Measurements from ENCODE around the gene ACOT6.
"Not testable (repeated sequence)": the region's sequence is repeated elsewhere in the genome, so short reads cannot be mapped to it uniquely, and the experiment has no call there.

Gene ACOT6, protein sequence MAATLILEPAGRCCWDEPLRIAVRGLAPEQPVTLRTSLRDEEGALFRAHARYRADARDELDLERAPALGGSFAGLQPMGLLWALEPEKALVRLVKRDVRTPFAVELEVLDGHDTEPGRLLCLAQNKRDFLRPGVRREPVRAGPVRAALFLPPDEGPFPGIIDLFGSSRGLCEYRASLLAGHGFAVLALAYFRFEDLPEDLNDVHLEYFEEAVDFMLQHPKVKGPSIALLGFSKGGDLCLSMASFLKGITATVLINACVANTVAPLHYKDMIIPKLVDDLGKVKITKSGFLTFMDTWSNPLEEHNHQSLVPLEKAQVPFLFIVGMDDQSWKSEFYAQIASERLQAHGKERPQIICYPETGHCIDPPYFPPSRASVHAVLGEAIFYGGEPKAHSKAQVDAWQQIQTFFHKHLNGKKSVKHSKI

DNA sequence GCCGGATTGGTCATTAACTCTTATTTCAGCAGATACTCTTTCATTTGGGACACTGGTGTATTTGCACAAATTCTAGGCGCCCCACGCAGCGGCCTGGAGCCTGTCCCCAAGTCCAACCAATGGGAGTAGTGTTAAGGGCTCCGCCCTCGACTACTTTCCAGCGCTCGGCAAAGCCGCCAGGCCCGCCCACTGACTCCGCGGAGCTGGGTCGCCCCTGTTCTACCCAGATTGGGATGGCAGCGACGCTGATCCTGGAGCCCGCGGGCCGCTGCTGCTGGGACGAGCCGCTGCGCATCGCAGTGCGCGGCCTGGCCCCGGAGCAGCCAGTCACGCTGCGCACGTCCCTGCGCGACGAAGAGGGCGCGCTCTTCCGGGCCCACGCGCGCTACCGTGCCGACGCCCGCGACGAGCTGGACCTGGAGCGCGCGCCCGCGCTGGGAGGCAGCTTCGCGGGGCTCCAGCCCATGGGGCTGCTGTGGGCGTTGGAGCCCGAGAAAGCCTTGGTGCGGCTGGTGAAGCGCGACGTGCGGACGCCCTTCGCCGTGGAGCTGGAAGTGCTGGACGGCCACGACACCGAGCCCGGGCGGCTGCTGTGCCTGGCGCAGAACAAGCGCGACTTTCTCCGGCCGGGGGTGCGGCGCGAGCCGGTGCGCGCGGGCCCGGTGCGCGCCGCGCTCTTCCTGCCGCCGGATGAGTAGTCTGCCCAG, at the start of gene ACOT6:
ACOT6 (plus strand) TSS at position 179 of the 707 bp plus-strand sequence; CDS start at position 234, 55 bp downstream.
- peak; percentile 11 to 29 for DNase-seq (ENCODE audit: low read depth in 2 of 2)

DNA sequence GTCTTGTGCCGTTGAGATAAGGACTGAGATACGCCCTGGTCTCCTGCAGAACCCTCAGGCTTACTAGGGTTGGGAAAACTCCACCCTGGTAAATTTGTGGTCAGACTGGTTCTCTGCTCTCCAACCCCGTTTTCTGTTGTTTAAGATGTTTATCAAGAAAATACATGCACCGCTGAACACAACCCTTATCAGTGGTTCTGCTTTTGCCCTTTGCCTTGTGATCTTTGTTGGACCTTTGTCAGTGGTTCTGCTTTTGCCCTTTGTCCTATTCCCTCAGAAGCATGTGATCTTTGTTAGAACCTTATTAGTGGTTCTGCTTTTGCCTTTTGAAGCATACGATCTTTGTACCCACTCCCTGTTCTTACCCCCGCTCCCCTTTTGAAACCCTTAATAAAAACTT, 49.6 kb upstream of the ACOT6 start:
- not testable (repeated sequence) for DNase-seq (ENCODE audit: low read depth in 2 of 2)

DNA sequence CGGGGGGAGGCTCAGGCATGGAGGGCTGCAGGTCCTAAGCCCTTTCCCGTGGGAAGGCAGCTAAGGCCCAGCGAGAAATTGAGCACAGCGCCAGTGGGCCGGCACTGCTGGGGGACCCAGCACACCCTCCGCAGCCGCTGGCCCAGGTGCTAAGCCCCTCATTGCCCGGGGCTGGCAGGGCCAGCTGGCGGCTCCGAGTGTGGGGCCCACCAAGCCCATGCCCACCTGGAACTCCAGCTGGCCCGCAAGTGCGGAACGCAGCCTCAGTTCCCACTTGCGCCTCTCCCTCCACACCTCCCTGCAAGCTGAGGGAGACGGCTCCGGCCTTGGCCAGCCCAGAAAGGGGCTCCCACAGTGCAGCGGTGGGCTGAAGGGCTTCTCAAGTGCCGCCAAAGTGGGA, 45.9 kb upstream of the ACOT6 start:
- DNase-seq (ENCODE audit: low read depth in 2 of 2) = not testable (repeated sequence)

DNA sequence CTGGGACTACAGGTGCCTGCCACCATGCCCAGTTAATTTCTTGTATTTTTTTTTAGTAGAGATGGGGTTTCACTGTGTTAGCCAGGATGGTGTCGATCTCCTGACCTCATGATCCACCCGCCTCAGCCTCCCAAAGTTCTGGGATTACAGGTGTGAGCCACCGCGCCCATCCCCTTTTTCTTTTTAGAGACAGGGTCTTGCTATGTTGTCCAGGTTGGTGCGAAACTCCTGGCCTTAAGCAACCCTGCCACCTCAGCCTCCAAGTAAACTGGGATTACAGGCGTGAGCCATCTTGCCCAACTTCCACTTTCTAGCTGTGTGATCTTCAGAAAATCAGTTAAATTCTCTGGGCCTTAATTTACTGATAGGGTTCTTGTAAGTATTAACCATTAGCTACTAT, 45.4 kb upstream of the ACOT6 start:
- DNase-seq (ENCODE audit: low read depth in 2 of 2) = not testable (repeated sequence)

DNA sequence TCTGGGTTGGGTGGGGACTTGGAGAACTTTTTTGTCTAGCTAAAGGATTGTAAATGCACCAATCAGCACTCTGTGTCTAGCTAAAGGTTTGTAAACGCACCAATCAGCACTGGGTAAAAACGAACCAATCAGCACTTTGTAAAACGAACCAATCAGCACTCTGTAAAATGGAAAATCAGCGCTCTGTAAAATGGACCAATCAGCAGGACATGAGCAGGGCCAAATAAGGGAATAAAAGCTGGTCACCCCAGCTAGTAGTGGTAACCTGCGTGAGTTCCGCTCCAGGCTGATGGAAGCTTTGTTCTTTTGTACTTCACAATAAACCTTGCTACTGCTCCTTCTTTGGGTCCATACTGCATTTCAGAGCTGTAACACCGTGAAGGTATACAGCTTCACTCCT, 45.0 kb upstream of the ACOT6 start:
- no peak for DNase-seq (ENCODE audit: low read depth in 2 of 2)

DNA sequence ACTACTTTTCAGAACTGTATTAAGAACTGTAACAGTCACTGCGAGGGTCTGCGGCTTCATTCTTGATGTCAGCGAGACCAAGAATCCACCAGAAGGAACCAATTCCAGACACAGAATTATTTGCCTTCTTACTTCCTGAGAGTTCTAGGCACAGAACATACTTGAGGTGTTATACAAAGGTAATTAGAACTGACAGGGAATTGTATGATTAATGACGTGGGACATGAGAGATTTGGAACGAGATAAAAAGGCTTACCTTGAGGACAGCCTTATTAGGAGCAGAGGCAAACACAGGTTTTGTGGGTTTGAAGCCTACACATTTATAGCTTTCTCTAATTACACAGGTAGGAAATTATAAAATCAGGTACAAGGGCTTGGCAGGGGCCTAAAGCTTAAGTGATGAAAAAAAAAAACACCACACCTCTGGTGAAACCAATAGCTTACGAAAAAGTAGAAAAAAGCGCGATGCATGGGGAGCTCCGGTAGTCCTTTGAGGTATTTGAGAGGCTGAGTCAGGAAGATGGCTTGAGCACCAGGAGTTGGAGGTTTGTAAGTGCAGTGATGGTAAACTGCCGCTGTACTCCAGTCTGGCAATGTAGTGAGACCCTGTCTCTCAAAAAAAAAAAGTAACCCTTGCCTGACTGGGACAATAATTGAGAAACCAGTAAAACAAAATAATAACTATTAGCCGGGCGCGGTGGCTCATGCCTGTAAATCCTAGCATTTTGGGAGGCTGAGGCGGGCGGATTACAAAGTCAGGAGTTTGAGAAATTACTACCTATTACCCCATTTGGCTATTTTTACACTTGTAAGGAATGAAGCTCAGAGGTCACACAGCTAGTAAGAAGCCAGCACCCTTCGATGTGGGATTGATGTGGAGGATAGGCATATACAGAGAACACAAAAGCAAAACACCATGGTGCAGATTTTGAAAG, 44.1 kb upstream of the ACOT6 start:
- DNase-seq (ENCODE audit: low read depth in 2 of 2) = no peak

DNA sequence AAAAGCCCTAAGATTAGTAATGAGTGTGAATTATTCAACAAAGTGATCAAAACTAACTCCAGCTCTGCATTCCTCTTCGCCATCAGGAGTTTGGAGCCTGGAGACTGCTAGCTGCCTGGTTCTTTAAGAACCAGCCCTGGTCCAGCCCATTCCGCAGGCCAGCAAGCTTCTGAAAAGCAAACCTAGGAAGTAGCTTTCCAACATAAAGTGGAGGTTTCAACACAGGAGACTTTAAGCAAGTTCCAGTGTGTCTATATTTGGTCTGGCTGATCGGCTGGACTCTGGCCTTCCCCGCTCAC, 43.5 kb upstream of the ACOT6 start:
- not testable (repeated sequence) for DNase-seq (ENCODE audit: low read depth in 2 of 2)

DNA sequence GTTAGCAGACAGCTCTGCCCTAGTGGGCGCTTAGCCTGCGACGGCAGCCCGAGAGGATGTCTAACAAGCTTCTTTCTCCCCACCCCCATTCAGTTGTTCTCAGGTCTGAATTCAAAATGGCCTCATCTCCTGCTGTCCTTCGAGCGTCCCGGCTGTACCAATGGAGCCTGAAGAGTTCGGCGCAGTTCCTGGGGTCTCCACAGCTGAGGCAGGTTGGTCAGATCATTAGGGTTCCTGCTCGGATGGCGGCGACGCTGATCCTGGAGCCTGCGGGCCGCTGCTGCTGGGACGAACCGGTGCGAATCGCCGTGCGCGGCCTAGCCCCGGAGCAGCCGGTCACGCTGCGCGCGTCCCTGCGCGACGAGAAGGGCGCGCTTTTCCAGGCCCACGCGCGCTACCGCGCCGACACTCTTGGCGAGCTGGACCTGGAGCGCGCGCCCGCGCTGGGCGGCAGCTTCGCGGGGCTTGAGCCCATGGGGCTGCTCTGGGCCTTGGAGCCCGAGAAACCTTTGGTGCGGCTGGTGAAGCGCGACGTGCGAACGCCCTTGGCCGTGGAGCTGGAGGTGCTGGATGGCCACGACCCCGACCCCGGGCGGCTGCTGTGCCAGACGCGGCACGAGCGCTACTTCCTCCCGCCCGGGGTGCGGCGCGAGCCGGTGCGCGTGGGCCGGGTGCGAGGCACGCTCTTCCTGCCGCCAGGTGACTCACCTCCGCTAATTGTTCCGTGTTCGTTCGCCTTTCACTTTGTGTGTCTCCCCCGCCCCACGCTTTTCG, 42.9 kb upstream of the ACOT6 start, which contains the start of gene ACOT2:
ACOT2 (plus strand) TSS at position 29 of the 774 bp plus-strand sequence; CDS start at position 57, 28 bp downstream.
- DNase-seq (ENCODE audit: low read depth in 2 of 2) = peak; percentile 54 to 70

DNA sequence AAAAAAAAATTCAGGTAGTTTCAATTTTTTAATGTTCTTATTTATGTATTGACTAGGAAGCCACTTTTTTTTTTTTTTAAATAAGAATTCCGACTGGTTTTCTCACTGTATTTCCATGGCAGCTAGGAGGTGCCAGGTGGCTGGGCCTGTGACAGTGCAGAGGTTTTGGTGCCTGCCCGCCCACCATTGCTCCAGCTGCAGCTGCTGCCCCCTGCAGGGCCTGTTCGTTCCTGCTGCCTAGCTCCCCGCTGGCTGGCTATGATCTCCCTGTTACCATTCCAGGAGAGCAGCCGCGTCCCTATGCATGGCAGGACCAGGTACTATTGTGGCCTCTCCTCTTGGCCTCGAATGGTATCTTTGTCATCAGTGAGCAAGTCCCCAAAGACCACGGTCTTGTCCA, 41.4 kb upstream of the ACOT6 start:
- DNase-seq (ENCODE audit: low read depth in 2 of 2) = peak in 1 of 2 donors; percentile 39

DNA sequence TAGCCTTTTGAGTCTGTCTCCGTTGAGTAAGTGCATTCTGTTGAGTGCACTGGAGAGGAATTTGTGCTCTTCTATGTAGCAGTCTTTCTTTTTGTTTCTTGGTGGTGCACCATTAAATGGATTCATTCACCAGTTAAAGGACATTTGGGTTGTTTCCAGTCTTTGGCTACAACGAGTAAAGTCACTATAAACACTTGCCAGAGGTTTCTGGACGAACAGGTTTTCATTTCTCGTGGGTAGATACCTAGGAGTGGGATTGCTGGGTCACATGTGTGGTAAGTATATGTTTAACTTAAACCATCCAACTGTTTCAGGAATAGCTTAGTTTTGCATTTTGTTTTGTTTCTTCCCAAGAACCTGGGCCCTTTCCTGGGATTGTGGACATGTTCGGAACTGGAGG, 39.3 kb upstream of the ACOT6 start:
- DNase-seq (ENCODE audit: low read depth in 2 of 2) = not testable (repeated sequence)

DNA sequence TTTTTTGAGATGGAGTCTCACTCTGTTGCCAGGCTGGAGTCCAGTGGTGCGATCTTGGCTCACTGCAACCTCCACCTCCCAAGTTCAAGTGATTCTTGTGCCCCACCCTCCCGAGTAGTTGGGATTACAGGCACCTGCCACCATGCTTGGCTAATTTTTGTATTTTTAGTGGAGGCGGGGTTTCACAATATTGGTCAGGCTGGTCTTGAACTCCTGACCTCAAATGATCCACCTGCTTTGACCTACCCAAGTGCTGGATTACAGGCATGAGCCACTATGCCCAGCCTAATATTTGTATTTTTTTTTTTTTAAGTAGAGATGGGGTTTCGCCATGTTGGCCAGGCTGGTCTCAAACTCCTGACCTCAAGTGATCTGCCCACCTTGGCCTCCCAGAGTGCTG, 38.6 kb upstream of the ACOT6 start:
- not testable (repeated sequence) for DNase-seq (ENCODE audit: low read depth in 2 of 2)

DNA sequence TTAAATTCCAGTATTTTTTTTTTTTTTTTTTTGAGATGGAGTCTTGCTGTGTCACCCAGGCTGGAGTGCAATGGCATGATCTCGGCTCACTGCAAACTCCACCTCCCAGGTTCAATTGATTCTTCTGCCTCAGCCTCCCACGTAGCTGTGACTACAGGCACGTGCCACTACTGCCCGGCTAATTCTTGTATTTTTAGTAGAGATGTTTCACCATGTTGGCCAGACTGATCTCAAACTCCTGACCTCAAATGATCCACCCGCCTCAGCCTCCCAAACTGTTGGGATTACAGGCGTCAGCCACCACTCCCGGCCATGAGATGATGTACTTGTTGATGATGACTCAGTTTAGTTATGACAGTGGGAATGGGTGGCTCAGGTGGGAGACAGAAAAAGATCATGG, 38.1 kb upstream of the ACOT6 start:
- DNase-seq (ENCODE audit: low read depth in 2 of 2) = not testable (repeated sequence)

DNA sequence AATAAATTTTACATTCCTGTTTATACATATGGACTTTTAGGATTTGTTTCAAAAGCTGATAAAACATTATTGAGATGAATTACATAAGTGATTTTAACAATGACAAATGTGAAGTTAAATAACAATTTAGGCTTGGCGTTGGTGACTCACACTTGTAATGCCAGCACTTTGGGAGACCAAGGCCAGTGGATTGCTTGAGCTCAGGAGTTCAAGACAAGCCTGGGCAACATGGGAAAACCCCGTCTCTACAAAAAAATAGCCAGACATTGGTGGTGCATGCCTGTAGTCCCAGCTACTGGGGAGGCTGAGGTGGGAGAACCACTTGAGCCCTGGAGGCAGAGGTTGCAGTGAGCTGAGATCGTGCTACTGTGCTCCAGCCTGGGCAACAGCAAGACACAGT, 35.9 kb upstream of the ACOT6 start:
- DNase-seq (ENCODE audit: low read depth in 2 of 2) = no peak

DNA sequence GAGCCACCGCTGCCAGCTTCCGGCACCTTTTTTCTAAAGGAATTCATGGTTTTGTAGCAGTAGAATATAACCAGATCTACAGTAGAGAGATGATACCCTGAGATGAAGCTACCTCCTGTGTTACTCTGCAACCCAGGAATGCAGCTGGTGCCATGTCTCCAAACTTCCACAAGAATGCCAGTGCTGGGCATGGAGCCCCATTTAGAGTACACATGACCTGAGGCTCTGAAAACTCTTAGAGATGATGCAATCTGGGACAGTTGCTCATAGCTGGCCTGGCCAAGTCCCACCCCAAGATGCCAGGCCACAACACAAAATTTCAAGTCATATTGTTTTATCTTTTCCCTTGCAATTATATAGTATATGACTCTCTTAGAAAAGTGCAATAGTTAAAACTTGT, 35.1 kb upstream of the ACOT6 start:
- DNase-seq (ENCODE audit: low read depth in 2 of 2) = not testable (repeated sequence)

DNA sequence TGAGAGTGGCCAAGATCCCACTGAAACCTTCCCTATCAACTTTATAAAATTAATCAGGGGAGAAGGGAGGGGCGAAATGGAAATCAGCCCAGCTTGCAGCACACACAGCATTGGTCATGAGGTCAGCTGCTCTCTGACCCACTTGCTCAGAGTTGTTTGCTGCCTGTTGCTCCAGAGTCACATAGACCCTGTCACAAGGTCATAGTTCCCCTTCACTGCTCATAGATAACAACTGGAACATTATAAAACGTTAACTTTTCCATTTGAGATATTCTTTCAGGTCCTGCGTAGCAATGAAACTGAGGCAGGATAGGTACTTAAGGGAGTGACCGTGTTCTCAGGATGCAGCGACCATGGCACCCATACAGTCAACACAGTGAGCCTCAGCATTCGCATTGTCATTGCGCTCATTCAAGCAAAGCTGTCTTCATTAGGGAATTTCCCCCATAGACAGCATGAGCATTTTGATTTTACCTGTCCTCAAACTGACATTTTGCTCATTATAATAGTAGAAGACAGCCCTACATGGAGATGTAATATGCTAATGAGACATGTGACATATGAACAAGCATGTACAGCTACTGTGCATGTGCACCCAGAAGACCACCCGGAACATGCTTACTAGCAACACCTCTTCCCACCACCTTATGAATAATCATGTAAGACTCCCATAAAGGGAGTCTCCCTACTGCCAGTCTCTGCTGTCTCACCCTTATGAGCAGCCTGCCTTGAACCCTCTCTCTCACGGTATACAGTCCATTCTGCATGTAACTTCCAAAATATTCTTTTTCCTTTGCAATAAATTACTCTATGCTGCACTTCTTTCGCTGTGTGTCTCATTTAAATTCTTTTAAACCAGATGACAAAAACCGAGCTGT, 30.0 kb upstream of the ACOT6 start:
- not testable (repeated sequence) for DNase-seq (ENCODE audit: low read depth in 2 of 2)

DNA sequence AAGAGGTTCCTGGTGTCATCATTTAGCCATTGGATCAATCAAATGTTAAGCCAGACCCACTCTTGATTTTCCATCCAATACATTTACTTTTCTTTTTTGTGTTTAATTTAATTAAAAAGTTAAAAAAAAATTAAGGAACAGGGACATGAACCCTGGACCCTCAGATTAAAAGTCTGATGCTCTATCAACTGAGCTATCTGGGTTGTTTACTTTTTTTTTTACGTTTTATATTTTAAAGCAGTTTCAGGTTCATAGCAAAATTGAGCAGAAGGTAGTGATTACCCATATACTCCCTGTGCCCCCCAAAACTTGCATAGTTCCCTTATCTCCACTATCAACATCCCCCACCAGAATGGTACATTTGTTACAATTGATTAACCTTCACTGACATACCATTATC, 23.6 kb upstream of the ACOT6 start:
- DNase-seq (ENCODE audit: low read depth in 2 of 2) = no peak

DNA sequence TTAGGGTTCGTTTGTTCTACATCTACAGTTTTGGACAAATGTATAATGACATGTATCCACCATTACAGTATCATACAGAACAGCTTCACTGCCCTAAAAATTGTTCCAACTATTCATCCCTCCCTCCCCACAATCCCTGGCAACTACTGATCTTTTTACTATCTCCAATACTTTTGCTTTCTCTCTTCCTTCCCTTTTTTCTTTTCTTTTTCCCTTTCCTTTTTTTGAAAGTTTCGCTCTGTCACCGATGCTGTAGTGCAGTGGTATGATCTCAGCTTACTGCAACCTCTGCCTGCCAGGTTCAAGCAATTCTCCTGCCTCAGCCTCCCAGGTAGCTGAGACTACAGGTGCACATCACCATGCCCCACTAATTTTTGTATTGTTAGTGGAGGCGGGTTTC, 23.2 kb upstream of the ACOT6 start:
- DNase-seq (ENCODE audit: low read depth in 2 of 2) = no peak

DNA sequence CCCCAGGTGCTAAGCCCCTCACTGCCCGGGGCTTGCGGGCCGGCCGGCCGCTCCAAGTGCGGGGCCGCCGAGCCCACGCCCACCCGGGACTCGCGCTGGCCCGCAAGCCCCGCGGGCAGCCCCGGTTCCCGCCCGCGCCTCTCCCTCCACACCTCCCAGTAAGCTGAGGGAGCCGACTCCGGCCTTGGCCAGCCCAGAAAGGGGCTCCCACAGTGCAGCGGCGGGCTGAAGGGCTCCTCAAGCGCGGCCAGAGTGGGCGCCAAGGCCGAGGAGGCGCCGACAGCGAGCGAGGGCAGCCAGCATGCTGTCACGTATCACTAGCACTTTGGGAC, 21.7 kb upstream of the ACOT6 start:
- not testable (repeated sequence) for DNase-seq (ENCODE audit: low read depth in 2 of 2)

DNA sequence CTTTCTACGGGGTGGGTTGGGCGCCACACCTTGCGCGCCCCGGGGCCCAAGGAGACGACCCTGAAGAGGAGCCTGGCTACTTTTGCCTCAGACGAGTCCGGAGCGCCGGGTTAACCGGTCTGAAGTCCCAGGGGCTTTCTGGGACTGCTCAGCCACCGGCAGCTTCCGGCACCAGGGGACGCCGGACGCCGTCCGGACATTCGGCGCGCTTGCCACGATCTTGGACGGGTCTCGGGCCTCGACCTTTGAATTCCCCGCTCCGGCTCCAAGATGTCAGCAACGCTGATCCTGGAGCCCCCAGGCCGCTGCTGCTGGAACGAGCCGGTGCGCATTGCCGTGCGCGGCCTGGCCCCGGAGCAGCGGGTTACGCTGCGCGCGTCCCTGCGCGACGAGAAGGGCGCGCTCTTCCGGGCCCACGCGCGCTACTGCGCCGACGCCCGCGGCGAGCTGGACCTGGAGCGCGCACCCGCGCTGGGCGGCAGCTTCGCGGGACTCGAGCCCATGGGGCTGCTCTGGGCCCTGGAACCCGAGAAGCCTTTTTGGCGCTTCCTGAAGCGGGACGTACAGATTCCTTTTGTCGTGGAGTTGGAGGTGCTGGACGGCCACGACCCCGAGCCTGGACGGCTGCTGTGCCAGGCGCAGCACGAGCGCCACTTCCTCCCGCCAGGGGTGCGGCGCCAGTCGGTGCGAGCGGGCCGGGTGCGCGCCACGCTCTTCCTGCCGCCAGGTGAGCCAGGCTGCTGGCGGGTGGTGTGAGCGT, 20.4 kb upstream of the ACOT6 start, which contains the start of gene ACOT4:
ACOT4 (plus strand) TSS at position 184 of the 760 bp plus-strand sequence; CDS start at position 271, 87 bp downstream.
- DNase-seq (ENCODE audit: low read depth in 2 of 2) = peak in 1 of 2 donors; percentile 21
